ENCODE results near the gene MMP24. TPM values are rescaled to one million over a fixed set of nuclear protein-coding genes. Genes with fewer than 3 reads are reported as not detected.
"Not testable (repeated sequence)": the region's sequence is repeated elsewhere in the genome, so short reads cannot be mapped to it uniquely, and the experiment has no call there.

MMP24 gene
- total RNA-seq, 1 experiment from 2014 or later: 7.1 TPM

- ChIA-PET CTCF (no interaction called here), POLR2A (no interaction called here)
- H3K4me1 ChIP-seq (ENCODE audit: control insufficient read depth, insufficient read depth, low read length): peaks cover 17% of the 10 kb centered on the region
- H3K9me3 ChIP-seq (ENCODE audit: control insufficient read depth, insufficient read depth, low read depth, low read length): no peaks in the 10 kb centered on the region
- no peaks in the 10 kb centered on the region for H3K27me3 ChIP-seq (ENCODE audit: control insufficient read depth, insufficient read depth, low read length)
- ATAC-seq (0 out of 2 replicates have a peak, but pooled peaks have one; percentile 24), DNase-seq (ENCODE audit: low read depth, low spot score) (no peak)
- no peaks in the 10 kb centered on the region for H3K36me3 ChIP-seq (ENCODE audit: control insufficient read depth, insufficient read depth, low read length)
- in situ Hi-C loops (cut with HindIII; ENCODE audit: low pct_unique_long_range_greater_than_20kb, low sequenced_read_pairs) (no loop called here), intact Hi-C loops (cut with micrococcal nuclease; ENCODE audit: unreplicated experiment) (loop anchor here (10.0 kb wide), 1 partner anchor 46 kb away; no protein-coding TSS in a partner anchor)
- no peak overlapping the region for H3K4me3 ChIP-seq (ENCODE audit: low read depth in 2 of 2, low read length in 2 of 2)
- TF ChIP-seq CTCF (IDR thresholded peaks at IDR 0.05) (no peak), TCF7L2 (IDR thresholded peaks at IDR 0.05; ENCODE audit: low read depth, low read length) (no peak), POLR2AphosphoS5 (IDR thresholded peaks at IDR 0.05; ENCODE audit: low read depth, low read length) (no peak), SIN3A (IDR thresholded peaks at IDR 0.05; ENCODE audit: borderline replicate concordance, insufficient read depth, low read depth, low read length) (no peak), REST (IDR thresholded peaks at IDR 0.05; ENCODE audit: insufficient read depth in 1 of 2, low read depth in 2 of 2, low read length in 1 of 2) (no peak)
- BruUV-seq (replicated peaks): no TSS peak
- H3K27ac ChIP-seq (ENCODE audit: low read length): peak overlapping the region; percentile 23; the same call in 1 of the 2 replicates
These were observed 33.9 kb downstream of the MMP24 start for GRCh38 chr20:35260426-35260825.

- POLR2A ChIA-PET: interaction anchor here (0.7 kb wide), 1 partner anchor 471 kb away, joined by 9 read pairs; no protein-coding TSS in a partner anchor
- ATAC-seq; DNase-seq (ENCODE audit: low read depth, low spot score); BruUV-seq (replicated peaks); H3K27ac ChIP-seq (ENCODE audit: low read length); H3K36me3 ChIP-seq (ENCODE audit: control insufficient read depth, insufficient read depth, low read length); H3K9me3 ChIP-seq (ENCODE audit: control insufficient read depth, insufficient read depth, low read depth, low read length); CTCF ChIA-PET; H3K27me3 ChIP-seq (ENCODE audit: control insufficient read depth, insufficient read depth, low read length); in situ Hi-C loops (cut with HindIII; ENCODE audit: low pct_unique_long_range_greater_than_20kb, low sequenced_read_pairs); H3K4me3 ChIP-seq (ENCODE audit: low read depth in 2 of 2, low read length in 2 of 2): not testable (repeated sequence)
- H3K4me1 ChIP-seq (ENCODE audit: control insufficient read depth, insufficient read depth, low read length): peaks cover 15% of the 10 kb centered on the region
- intact Hi-C loops (cut with micrococcal nuclease; ENCODE audit: unreplicated experiment): loop anchor here (10.0 kb wide), 1 partner anchor 48 kb away; no protein-coding TSS in a partner anchor
These were observed 35.8 kb downstream of the MMP24 start for GRCh38 chr20:35262321-35262720.

- in situ Hi-C loops (cut with HindIII; ENCODE audit: low pct_unique_long_range_greater_than_20kb, low sequenced_read_pairs); BruUV-seq (replicated peaks); H3K27me3 ChIP-seq (ENCODE audit: control insufficient read depth, insufficient read depth, low read length); H3K4me3 ChIP-seq (ENCODE audit: low read depth in 2 of 2, low read length in 2 of 2); H3K36me3 ChIP-seq (ENCODE audit: control insufficient read depth, insufficient read depth, low read length); H3K4me1 ChIP-seq (ENCODE audit: control insufficient read depth, insufficient read depth, low read length); DNase-seq (ENCODE audit: low read depth, low spot score); H3K9me3 ChIP-seq (ENCODE audit: control insufficient read depth, insufficient read depth, low read depth, low read length): not testable (repeated sequence)
- CTCF ChIA-PET: interaction anchor here (0.6 kb wide), 1 partner anchor 15 kb away, joined by 3 read pairs; the partner anchor contains the start of gene MMP24OS
- intact Hi-C loops (cut with micrococcal nuclease; ENCODE audit: unreplicated experiment): loop anchor here (10.0 kb wide), 1 partner anchor 48 kb away; no protein-coding TSS in a partner anchor
- peak overlapping the region; percentile 51; the same call in 1 of the 2 replicates for H3K27ac ChIP-seq (ENCODE audit: low read length)
- POLR2A ChIA-PET: interaction anchor here (0.6 kb wide), 1 partner anchor 35 kb away, joined by 7 read pairs; no protein-coding TSS in a partner anchor
- peak; percentile 82 for TF ChIP-seq TCF7L2 (IDR thresholded peaks at IDR 0.05; ENCODE audit: low read depth, low read length)
- ATAC-seq: peak; percentile 72
These were observed 36.4 kb downstream of the MMP24 start for GRCh38 chr20:35262731-35263531.

All from Panc1 (cell line).